H7 (cell line): ENCODE data around the gene IFNLR1. TPM values are rescaled to one million over a fixed set of nuclear protein-coding genes. Genes with fewer than 3 reads are reported as not detected.
A peak's percentile ranks its signal among the peaks of the same experiment; 100 is the strongest.

Experiments
- DNase-seq: peaks from one replicate; pipeline ENCODE4 v3.0.0; 2012
- H3K27me3 ChIP-seq: 2 replicates; pipeline ENCODE4 v1.6.0; 2011; ENCODE audit warnings: mild to moderate bottlenecking, low read length; ENCODE audit not compliant: control insufficient read depth, insufficient read depth
- H3K36me3 ChIP-seq: replicated peaks from 2 replicates; pipeline ENCODE4 v1.5.1; 2011; ENCODE audit warnings: low read length; ENCODE audit not compliant: control insufficient read depth, insufficient read depth
- H3K4me3 ChIP-seq: 2 replicates; pipeline ENCODE4 v1.5.1; 2011; ENCODE audit warnings: low read depth, mild to moderate bottlenecking, control low read depth, low read length, moderate library complexity; ENCODE audit not compliant: insufficient read depth
- total RNA-seq: library from RNA; depleted of rRNA; stranded (reverse); fragments of >200 nt; shearing (Covaris generic); gene quantifications from 2 replicates; pipeline ENCODE4 v1.2.3, GENCODE V29; 2014

The IFNLR1 gene
- total RNA-seq, 1 experiment from 2014 or later = 6.7 TPM

GRCh38 chr1:24175033-24175755 is 11.9 kb downstream of the IFNLR1 start:
- no peaks in the 10 kb centered on the region for H3K27me3 ChIP-seq

GRCh38 chr1:24173638-24174575 is 13.2 kb downstream of the IFNLR1 start:
- DNase-seq = no peak
- Histone ChIP-seq H3K27me3 (no peaks in the 10 kb centered on the region), H3K36me3 (peaks cover 2% of the 10 kb centered on the region; the same call in 1 of the 2 replicates), H3K4me3 (no peak overlapping the region)

More at GRCh38 chr1:24175033-24175755, 11.9 kb downstream of the IFNLR1 start:
- no peak for DNase-seq
- Histone ChIP-seq H3K4me3 (no peak overlapping the region), H3K36me3 (peaks cover 4% of the 10 kb centered on the region)

- no peaks in the 10 kb centered on the region for H3K27me3 ChIP-seq
- H3K4me3 ChIP-seq = no peak overlapping the region
- DNase-seq = no peak
- peaks cover 2% of the 10 kb centered on the region; the same call in 1 of the 2 replicates for H3K36me3 ChIP-seq
These were observed 14.5 kb downstream of the IFNLR1 start for GRCh38 chr1:24172598-24172997.

DNA sequence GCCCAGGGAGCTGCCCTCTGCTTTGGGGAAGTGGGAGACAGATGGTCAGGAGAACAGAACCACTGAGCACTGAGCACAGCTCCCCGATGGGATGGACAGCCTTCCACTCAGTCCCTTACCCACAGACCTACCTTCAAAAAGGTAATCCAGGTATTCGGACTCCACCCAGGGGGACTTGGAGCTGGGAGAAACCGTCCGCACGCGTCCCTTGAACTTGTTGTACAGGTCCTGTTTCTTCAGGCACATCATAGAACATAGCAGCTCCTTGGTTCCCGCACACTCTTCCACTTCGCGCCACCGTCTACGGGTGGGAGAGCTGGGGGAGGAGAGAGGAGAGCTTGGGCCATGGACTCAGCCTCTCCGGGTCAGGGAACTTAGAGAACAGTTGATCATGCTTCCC is 17.8 kb downstream of the IFNLR1 start:
- DNase-seq = no peak
- H3K36me3 ChIP-seq = peaks cover 2% of the 10 kb centered on the region
- no peak overlapping the region for H3K4me3 ChIP-seq
- H3K27me3 ChIP-seq = no peaks in the 10 kb centered on the region

GRCh38 chr1:24168245-24168644 is 18.8 kb downstream of the IFNLR1 start:
- DNase-seq = no peak
- Histone ChIP-seq H3K36me3 (peaks cover 2% of the 10 kb centered on the region), H3K4me3 (no peak overlapping the region), H3K27me3 (no peaks in the 10 kb centered on the region)

- DNase-seq = no peak
- Histone ChIP-seq H3K4me3 (no peak overlapping the region), H3K36me3 (peaks cover 2% of the 10 kb centered on the region), H3K27me3 (no peaks in the 10 kb centered on the region)
These were observed 20.1 kb downstream of the IFNLR1 start for GRCh38 chr1:24167008-24167407.

DNA sequence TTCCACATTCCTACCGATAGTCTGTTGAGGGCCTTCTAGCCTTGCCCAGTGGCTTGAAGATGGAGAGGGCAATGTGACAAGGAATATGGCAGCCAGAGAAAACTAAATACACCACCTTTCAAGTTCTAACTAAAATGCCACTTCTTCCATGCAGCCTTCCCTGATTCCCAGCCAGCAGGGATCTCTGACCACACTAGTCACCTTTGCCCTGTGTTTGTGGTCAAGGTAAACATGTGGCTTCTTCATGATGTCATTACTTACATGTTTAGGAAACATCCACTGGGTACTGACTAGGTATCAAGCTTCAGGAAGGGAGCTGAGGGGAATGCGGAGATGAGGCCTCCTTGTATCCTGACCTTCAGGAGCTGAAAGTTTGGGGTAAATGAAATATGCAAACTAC is 21.6 kb downstream of the IFNLR1 start:
- Histone ChIP-seq H3K4me3 (no peak overlapping the region), H3K36me3 (peaks cover 2% of the 10 kb centered on the region), H3K27me3 (no peaks in the 10 kb centered on the region)
- no peak for DNase-seq

- Histone ChIP-seq H3K4me3 (no peak overlapping the region), H3K27me3 (no peaks in the 10 kb centered on the region), H3K36me3 (no peaks in the 10 kb centered on the region; the same call in none of the 2 replicates)
- DNase-seq = no peak
These were observed 23.1 kb downstream of the IFNLR1 start for GRCh38 chr1:24164004-24164403.

DNA sequence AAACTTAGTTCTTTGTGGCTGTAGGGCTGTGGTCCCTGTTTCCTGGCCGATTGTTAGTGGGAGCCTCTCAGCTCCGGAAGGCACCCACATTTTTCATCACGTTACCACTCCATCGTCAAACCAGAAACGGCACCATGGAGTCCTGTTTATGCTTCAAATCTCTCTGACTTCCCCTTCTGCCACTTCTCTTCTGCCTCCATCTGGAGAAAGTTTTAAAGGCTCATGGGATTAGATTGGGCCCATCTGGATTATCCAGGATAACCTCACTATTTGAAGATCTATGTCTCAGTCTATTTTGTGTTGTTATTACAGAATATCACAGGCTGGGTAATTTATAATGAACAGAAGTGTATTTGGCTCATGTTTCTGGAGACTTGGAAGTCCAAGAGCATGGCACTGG is 24.9 kb downstream of the IFNLR1 start:
- Histone ChIP-seq H3K4me3 (no peak overlapping the region), H3K27me3 (no peaks in the 10 kb centered on the region), H3K36me3 (peaks cover 3% of the 10 kb centered on the region)
- DNase-seq = no peak

- DNase-seq = no peak
- no peak overlapping the region for H3K4me3 ChIP-seq
- peaks cover 5% of the 10 kb centered on the region for H3K36me3 ChIP-seq
- H3K27me3 ChIP-seq = no peaks in the 10 kb centered on the region
These were observed 25.8 kb downstream of the IFNLR1 start for GRCh38 chr1:24161270-24161669.

DNA sequence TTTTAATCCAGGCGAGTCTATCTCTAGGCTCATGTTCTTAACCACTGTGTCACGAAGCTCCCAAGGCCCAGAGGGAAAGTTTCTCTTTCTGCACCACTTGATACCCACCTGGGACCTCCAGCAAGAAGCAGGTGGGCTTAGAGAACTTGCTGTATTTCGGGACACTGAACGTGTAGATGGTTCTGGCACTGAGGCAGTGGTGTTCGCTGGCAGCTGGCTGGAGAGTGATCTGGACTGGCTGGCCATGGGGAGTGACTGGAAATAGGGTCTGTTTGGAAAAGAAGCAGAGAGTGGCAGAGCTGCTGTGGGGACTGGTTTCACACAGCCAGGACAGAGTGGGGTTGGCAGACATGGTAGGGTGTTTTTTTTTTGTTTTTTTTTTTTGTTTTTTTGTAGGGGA is 27.7 kb downstream of the IFNLR1 start:
- Histone ChIP-seq H3K27me3 (no peaks in the 10 kb centered on the region), H3K36me3 (peaks cover 7% of the 10 kb centered on the region), H3K4me3 (no peak overlapping the region)
- DNase-seq = no peak

GRCh38 chr1:24157918-24158481 is 29.1 kb downstream of the IFNLR1 start:
- Histone ChIP-seq H3K27me3 (no peaks in the 10 kb centered on the region), H3K4me3 (no peak overlapping the region), H3K36me3 (peaks cover 7% of the 10 kb centered on the region)
- DNase-seq = peak; percentile 63

- DNase-seq = no peak
- H3K36me3 ChIP-seq = peaks cover 7% of the 10 kb centered on the region
- H3K4me3 ChIP-seq = no peak overlapping the region
- H3K27me3 ChIP-seq = no peaks in the 10 kb centered on the region
These were observed 30.4 kb downstream of the IFNLR1 start for GRCh38 chr1:24156542-24157260.
